BE2C (cell line): ENCODE measurements around the gene CDKN2B-AS1.

Experiments used
- DNase-seq: peaks from one replicate; pipeline ENCODE4 v3.0.0-alpha.2; 2020
- H3K27me3 ChIP-seq: fragments of 250-450 bp; sonication (Bioruptor Pico); 2 replicates; pipeline ENCODE4 v1.5.1; 2020; ENCODE audit warnings: mild to moderate bottlenecking
- H3K36me3 ChIP-seq: fragments of 250-450 bp; sonication (Bioruptor Pico); 2 replicates; pipeline ENCODE4 v1.5.1; 2020; ENCODE audit warnings: mild to moderate bottlenecking
- H3K4me1 ChIP-seq: fragments of 250-450 bp; sonication (Bioruptor Pico); 2 replicates; pipeline ENCODE4 v1.5.1; 2020
- H3K4me3 ChIP-seq: 2 replicates; pipeline ENCODE4 v1.5.1; 2011; ENCODE audit warnings: low read depth, low read length
- H3K9me3 ChIP-seq: fragments of 250-450 bp; sonication (Bioruptor Pico); 2 replicates; pipeline ENCODE4 v1.5.1; 2020
- TF ChIP-seq, protein P1 (sequence below): IDR thresholded peaks from 2 replicates; pipeline ENCODE4 v1.5.1; 2012; ENCODE audit warnings: mild to moderate bottlenecking, low read depth, low read length

The CDKN2B-AS1 gene

DNA sequence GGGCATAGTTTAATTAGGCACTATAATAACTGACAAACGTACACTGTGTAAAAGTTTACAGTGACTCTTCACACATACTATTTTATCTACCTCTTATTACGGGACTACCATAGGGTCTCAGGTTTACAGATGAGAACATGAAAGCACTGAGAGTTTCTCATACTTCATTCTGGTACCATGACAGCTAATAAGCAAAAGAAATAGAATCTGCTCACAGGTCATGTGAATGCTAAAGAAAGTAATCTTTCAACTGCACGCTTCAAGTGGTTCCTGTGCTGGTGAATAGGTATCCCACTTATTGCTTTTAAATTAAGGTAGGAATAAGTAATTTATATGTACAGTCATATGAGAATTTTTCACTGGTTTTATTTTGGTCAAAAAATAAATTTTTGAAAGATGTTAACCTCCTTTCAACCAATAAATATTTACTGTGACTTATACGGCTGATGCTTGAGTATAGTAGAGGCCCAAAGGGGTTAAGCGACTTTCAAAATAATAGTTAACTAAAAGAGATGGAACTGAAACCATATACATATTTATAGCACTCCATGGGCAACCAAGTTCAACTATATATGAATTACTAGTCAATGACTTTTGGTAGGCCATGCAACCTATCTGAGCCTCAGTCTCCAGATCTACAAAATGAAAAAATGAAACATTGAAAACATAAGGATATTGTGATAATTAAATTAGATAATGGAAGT lies 8.5 kb upstream of the CDKN2B-AS1 start:
- Histone ChIP-seq H3K36me3 (peaks cover 7% of the 10 kb centered on the region), H3K27me3 (no peaks in the 10 kb centered on the region), H3K4me1 (peaks cover 11% of the 10 kb centered on the region), H3K4me3 (no peak overlapping the region), H3K9me3 (no peaks in the 10 kb centered on the region)
- TF ChIP-seq, protein P1, sequence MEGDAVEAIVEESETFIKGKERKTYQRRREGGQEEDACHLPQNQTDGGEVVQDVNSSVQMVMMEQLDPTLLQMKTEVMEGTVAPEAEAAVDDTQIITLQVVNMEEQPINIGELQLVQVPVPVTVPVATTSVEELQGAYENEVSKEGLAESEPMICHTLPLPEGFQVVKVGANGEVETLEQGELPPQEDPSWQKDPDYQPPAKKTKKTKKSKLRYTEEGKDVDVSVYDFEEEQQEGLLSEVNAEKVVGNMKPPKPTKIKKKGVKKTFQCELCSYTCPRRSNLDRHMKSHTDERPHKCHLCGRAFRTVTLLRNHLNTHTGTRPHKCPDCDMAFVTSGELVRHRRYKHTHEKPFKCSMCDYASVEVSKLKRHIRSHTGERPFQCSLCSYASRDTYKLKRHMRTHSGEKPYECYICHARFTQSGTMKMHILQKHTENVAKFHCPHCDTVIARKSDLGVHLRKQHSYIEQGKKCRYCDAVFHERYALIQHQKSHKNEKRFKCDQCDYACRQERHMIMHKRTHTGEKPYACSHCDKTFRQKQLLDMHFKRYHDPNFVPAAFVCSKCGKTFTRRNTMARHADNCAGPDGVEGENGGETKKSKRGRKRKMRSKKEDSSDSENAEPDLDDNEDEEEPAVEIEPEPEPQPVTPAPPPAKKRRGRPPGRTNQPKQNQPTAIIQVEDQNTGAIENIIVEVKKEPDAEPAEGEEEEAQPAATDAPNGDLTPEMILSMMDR: no peak
- DNase-seq: no peak

DNA sequence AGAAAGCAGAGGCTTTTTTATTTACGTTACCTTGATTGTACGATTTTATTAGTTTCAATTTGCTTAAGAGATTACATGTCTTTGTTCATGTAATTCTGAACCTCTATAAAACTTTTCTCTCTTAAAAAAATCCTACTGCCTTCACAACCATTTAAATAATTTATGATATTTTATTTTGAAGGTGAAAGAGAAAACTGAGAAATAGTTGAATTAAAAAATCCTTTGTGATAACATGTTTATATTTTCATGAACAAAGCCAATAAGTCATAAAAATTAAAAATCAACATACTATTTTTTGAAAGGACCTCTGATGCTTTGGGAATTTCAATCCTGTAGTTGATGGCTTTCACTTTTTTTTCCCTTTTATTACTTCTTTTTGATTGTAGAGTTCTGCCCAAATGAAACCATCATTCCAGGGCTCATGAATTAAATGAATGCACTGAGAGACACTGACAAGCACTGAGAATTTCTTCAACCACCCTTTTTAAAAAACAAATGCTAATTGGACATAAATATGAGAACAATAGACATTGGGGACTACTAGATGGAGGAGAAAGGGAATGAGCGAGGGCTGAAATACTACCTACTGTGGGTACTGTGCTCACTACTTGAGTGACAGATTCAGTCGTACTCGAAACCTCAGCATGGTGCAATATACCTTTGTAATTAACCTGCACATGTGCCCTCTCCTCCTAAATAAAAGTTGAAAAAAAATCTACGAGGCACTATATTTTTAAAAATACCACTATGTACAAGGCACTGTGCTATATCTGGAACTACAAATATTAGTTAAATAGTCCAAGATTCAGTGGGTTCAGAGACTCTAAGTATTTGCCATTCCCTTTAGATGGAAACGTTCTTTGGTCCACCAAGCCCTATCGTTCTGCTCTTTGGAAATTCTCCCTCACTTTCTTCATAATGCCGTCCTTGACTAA lies 6.3 kb upstream of the CDKN2B-AS1 start:
- peaks cover 11% of the 10 kb centered on the region for H3K4me1 ChIP-seq
- peaks cover 7% of the 10 kb centered on the region for H3K36me3 ChIP-seq
- no peaks in the 10 kb centered on the region for H3K27me3 ChIP-seq
- no peaks in the 10 kb centered on the region for H3K9me3 ChIP-seq
- peak overlapping the region; percentile 50 for H3K4me3 ChIP-seq
- no peak for DNase-seq
- TF ChIP-seq, protein P1: no peak

DNA sequence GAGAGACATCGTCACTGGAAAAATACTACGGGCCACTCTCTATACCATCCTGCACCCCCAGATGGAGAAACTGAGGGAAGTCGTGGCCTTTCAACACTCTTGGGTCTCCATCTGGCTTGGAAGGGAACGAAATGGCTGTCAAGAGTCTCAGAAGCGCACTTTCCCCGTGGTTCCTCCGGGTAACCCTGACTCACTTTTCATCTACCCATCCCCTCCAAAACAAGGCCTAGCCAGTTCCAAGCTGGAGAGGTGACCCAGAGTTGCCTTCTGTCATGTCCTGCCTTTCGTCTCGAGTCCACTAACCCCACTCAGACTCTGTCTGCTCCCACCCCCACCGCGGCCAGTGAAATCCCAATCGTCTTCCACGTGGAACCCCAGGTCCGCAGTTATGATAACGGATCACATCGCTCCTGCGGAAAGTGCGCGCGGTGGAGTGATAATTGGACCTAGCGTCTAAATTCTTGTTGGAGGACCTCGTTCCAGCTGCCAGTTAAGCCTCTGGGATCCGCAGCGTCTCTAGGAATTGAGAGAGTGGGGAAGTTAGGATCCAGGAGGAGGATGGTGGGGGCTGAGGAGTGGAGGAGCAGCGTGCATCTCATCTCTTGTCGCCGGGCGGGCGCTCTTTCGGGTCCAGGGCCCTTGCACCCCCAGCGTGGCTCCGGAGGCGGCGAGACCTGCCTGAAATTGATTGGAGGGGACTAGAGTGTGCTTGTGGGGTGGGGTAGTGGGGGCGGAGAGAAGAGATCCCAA lies 5.0 kb upstream of the CDKN2B-AS1 start:
- peaks cover 11% of the 10 kb centered on the region for H3K4me1 ChIP-seq
- peaks cover 7% of the 10 kb centered on the region for H3K36me3 ChIP-seq
- TF ChIP-seq, protein P1: no peak
- H3K9me3 ChIP-seq: no peaks in the 10 kb centered on the region
- no peak overlapping the region for H3K4me3 ChIP-seq
- H3K27me3 ChIP-seq: no peaks in the 10 kb centered on the region
- DNase-seq: no peak

DNA sequence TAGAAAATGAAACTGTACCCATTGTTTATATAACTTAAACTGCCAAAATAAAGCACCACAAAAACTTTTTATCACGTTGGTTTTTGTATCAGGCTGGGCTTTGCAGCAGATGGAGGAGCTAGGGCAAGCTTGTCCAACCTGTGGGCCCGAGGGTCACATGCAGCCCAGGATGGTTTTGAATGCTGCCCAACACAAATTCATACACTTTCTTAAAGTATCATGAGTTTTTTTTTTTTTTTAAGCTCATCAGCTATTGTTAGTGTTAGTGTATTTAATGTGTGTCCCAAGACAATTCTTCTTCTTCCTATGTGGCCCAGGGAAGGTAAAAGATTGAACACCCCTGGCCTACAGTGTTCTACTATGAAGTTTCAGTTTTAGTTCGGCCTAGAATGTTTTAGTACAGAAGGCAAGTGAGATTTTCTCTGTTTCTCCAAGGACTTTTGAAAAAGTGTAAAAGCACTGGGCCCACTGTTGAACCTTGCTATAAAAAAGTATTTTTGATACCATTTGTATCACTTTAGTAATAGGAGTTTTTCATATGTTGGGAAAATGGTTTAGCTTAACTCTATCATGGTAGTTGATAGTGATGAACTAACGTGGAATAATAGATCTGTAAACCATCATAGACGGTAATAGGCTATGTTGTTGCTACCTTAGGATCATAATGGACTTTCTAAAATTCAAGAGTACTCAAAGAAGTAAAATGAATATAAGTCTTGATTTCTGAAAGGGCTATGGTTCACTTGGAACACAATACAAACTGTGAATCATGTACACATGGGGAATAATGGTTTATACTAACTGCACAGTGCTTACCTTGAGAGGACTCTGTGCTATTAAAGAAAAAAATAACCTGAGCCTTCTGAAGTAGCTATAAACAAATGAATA lies 3.3 kb upstream of the CDKN2B-AS1 start:
- no peak for DNase-seq
- H3K4me1 ChIP-seq: peaks cover 5% of the 10 kb centered on the region; the same call in 1 of the 2 replicates
- peak overlapping the region; percentile 98 for H3K4me3 ChIP-seq
- H3K36me3 ChIP-seq: peaks cover 7% of the 10 kb centered on the region
- H3K9me3 ChIP-seq: no peaks in the 10 kb centered on the region
- H3K27me3 ChIP-seq: no peaks in the 10 kb centered on the region
- TF ChIP-seq, protein P1: no peak

DNA sequence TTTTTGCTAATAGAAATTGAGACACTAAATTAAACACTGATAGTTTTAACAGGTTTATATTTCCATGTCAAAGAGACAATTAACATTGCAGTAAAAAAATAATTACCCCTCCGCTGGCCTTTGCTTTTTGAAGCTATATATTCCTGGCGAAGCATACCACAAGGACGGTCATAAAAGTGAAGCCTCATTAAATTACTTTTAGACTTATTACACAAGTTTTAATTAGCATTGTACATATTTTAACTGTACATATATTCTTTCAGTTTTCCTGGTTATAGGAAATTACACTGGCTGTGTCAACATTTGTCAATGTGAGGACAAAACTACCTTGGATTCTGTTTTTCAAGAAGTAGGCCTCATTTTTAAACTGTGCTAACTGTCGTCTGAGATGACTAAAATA lies 1.6 kb upstream of the CDKN2B-AS1 start:
- H3K9me3 ChIP-seq: no peaks in the 10 kb centered on the region
- no peak for DNase-seq
- TF ChIP-seq, protein P1: no peak
- peaks cover 7% of the 10 kb centered on the region for H3K36me3 ChIP-seq
- no peaks in the 10 kb centered on the region for H3K4me1 ChIP-seq
- H3K27me3 ChIP-seq: no peaks in the 10 kb centered on the region
- peak overlapping the region; percentile 98 for H3K4me3 ChIP-seq
